Measurements from ENCODE around the gene SYTL3. TPM values are rescaled to one million over a fixed set of nuclear protein-coding genes. Genes with fewer than 3 reads are reported as not detected.
A peak's percentile ranks its signal among the peaks of the same experiment; 100 is the strongest.

SYTL3 gene
- total RNA-seq, 2 experiments from 2014 or later: 151 to 163 TPM

DNA sequence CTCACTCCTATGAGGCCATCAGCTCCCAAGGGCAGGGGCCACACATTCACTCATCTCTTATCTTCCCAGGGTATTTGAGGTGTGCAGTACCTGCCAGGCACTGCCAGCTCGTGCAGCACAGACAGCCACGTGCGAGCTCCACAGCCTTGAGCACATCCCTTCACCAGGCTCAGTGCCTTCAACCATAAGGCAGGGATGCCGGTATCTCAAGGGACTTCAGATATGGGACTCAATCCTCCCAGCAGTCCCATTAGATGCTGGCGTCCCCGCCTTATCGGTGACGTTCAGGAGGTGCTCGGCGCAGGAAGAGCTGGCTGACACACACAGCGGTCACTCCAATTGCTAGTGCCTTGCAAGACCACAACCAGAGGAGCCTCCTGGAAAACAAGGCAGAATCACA lies 122.3 kb downstream of the SYTL3 start:
- POLR2A ChIA-PET: interaction anchor here (0.9 to 1.5 kb wide), 9 partner anchors 8 to 202 kb away, joined by 3 to 5 read pairs (median 4); no protein-coding TSS in a partner anchor
- H3K27me3 Mint-ChIP-seq: no peaks in the 10 kb centered on the region
- no peak for ATAC-seq
- intact Hi-C loops (cut with micrococcal nuclease): no loop called here
- H3K27ac Mint-ChIP-seq: peak overlapping the region; percentile 81
- H3K36me3 Mint-ChIP-seq (ENCODE audit: low read depth): peaks cover 82% of the 10 kb centered on the region
- DNase-seq: no peak
- no peak overlapping the region for H3K4me3 Mint-ChIP-seq
- TF ChIP-seq CTCF (IDR thresholded peaks at IDR 0.05): no peak
- H3K9me3 Mint-ChIP-seq: no peaks in the 10 kb centered on the region
- H3K4me1 Mint-ChIP-seq (ENCODE audit: low read depth): peaks cover 51% of the 10 kb centered on the region
- CTCF ChIA-PET: interaction anchor here (1.2 to 1.5 kb wide), 2 partner anchors 9 to 201 kb away, joined by 4 to 7 read pairs; no protein-coding TSS in a partner anchor

DNA sequence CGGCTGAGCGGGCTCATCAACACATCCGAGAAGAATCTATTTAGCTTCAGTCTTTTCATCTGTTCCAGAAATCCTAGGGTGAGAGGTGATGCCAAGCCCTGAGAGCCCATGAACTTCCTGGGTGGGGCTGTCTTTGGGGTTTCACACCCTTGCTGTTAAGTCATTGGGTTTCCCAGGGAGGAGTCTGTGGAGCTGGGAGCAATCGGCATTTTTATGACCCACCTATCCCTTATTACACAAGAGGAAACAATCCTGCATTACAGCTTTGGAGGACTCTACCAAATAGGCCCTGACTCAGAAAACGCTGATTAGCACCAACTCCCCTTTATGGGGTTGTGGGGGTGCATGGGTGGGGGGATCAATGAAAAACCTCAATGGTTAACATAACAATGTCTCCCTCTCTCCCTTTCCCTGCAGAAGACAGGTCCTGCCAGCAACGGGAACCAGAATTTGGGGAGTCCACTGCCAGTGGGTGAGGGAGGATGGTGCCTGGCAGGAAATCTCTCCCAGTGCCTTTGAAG lies 123.1 kb downstream of the SYTL3 start:
- intact Hi-C loops (cut with micrococcal nuclease): no loop called here
- H3K9me3 Mint-ChIP-seq: no peaks in the 10 kb centered on the region
- H3K36me3 Mint-ChIP-seq (ENCODE audit: low read depth): peaks cover 84% of the 10 kb centered on the region
- POLR2A ChIA-PET: interaction anchor here (0.7 to 1.4 kb wide), 8 partner anchors 9 to 367 kb away, joined by 3 to 5 read pairs (median 4); no protein-coding TSS in a partner anchor
- H3K27ac Mint-ChIP-seq: peak overlapping the region; percentile 81
- no peak for DNase-seq
- no peak overlapping the region for H3K4me3 Mint-ChIP-seq
- CTCF ChIA-PET: interaction anchor here (1.2 to 1.5 kb wide), 2 partner anchors 9 to 200 kb away, joined by 4 to 7 read pairs; no protein-coding TSS in a partner anchor
- no peaks in the 10 kb centered on the region for H3K27me3 Mint-ChIP-seq
- ATAC-seq: no peak
- TF ChIP-seq CTCF (IDR thresholded peaks at IDR 0.05): no peak
- H3K4me1 Mint-ChIP-seq (ENCODE audit: low read depth): peaks cover 57% of the 10 kb centered on the region

DNA sequence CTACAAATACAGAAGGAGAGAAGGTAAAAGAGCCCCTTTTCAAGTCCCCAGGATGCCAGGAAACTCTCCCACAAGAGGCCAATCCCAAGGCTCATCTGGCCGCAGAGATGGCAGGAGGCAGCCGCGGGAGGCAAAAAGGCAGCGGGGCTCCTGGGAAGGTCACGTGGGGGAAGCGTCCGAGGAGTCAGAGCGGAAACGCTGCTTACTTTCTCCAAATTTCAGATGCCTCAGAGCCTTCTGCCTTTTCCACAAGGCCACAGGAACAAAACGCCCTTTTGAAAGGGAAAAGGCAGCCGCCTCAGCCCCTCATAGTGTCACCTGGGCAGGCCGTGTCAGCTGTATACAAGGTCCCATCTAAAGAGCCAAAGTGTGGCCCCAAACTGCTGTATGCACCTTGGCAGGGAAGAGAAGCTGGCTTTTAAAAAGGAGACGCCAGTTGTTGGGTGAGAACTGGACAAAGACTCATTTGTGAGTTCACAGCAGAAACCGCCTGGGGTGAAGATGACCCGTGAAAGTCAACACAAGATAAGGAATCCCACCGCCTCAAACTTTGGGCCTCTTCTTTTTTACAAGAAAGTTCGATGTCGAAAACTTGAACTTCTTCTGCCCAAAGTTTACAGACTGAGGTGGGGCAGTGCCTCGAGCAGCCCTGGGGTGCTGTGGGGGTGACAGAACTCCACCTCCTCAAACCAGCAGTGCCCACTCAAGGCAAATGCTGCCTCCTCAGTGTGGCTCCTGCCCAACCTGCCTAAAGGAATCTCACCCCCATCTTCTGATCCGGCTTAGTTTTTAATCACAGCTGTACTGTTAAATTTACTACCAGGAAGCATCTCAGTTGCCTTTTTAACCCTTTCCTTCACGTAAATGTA lies 124.0 kb downstream of the SYTL3 start:
- no peak for ATAC-seq
- H3K36me3 Mint-ChIP-seq (ENCODE audit: low read depth): peaks cover 85% of the 10 kb centered on the region
- ChIA-PET CTCF (interaction anchor here (1.0 kb wide), 1 partner anchor 19 kb away, joined by 3 read pairs; no protein-coding TSS in a partner anchor), POLR2A (interaction anchor here (0.7 to 1.8 kb wide), 6 partner anchors 8 to 368 kb away, joined by 3 to 9 read pairs (median 4); no protein-coding TSS in a partner anchor)
- H3K9me3 Mint-ChIP-seq: no peaks in the 10 kb centered on the region
- DNase-seq: no peak
- H3K27me3 Mint-ChIP-seq: no peaks in the 10 kb centered on the region
- H3K27ac Mint-ChIP-seq: peak overlapping the region; percentile 81
- TF ChIP-seq CTCF (IDR thresholded peaks at IDR 0.05): no peak
- no peak overlapping the region for H3K4me3 Mint-ChIP-seq
- peaks cover 59% of the 10 kb centered on the region for H3K4me1 Mint-ChIP-seq (ENCODE audit: low read depth)
- intact Hi-C loops (cut with micrococcal nuclease): no loop called here

- ATAC-seq (no peak), DNase-seq (no peak)
- intact Hi-C loops (cut with micrococcal nuclease): no loop called here
- H3K27me3 Mint-ChIP-seq: no peaks in the 10 kb centered on the region
- no peak overlapping the region for H3K4me3 Mint-ChIP-seq
- no peaks in the 10 kb centered on the region for H3K9me3 Mint-ChIP-seq
- POLR2A ChIA-PET: interaction anchor here (1.1 to 1.8 kb wide), 3 partner anchors 9 to 14 kb away, joined by 3 to 9 read pairs (median 5); no protein-coding TSS in a partner anchor
- peaks cover 80% of the 10 kb centered on the region for H3K36me3 Mint-ChIP-seq (ENCODE audit: low read depth)
- peaks cover 62% of the 10 kb centered on the region for H3K4me1 Mint-ChIP-seq (ENCODE audit: low read depth)
- CTCF ChIA-PET: interaction anchor here (1.0 to 1.2 kb wide), 2 partner anchors 18 to 71 kb away, joined by 3 read pairs; no protein-coding TSS in a partner anchor
- TF ChIP-seq CTCF (IDR thresholded peaks at IDR 0.05): no peak
- H3K27ac Mint-ChIP-seq: no peak overlapping the region
These were observed 125.0 kb downstream of the SYTL3 start for GRCh38 chr6:158774717-158775449.
